SK-N-SH (cell line): ENCODE measurements around the gene AMN1. TPM values are rescaled to one million over a fixed set of nuclear protein-coding genes. Genes with fewer than 3 reads are reported as not detected.
"Not testable (repeated sequence)": the region's sequence is repeated elsewhere in the genome, so short reads cannot be mapped to it uniquely, and the experiment has no call there.

Experiments
- CTCF ChIA-PET: fragments of 300-600, 350-600 bp; formaldehyde crosslinking; extraction: SDS; loops from one replicate; lab custom pipeline; 2021; lab: Yijun Ruan, JAX
- POLR2A ChIA-PET: fragments of 350-600 bp; sonication (Branson Sonifier 250); formaldehyde crosslinking; extraction: SDS; loops from one replicate; lab custom pipeline; 2020; ENCODE audit warnings: antibody characterized with exemption, inconsistent platforms; lab: Yijun Ruan, JAX
- DNase-seq: peaks from one replicate; pipeline ENCODE4 v3.0.0; 2012
- H2AFZ ChIP-seq: fragments of 200-600 bp; sonication (generic); 2 replicates; pipeline ENCODE4 v1.8.1; 2016; ENCODE audit warnings: antibody characterized with exemption, mild to moderate bottlenecking, low read depth
- H3F3A ChIP-seq: fragments of 200-600 bp; sonication (generic); replicated peaks from 2 replicates; pipeline ENCODE3; 2016; ENCODE audit warnings: antibody characterized with exemption, mild to moderate bottlenecking; ENCODE audit not compliant: insufficient read depth
- H3K27ac ChIP-seq, 2 experiments: fragments of 200-500 bp in 1 of 2; fragments of 200-600 bp in 1 of 2; sonication (Bioruptor generic) in 1 of 2; sonication (generic), shearing (Covaris generic) in 1 of 2; 2 replicates each; pipeline versions ENCODE4 v1.5.1 to v1.6.1; 2014 to 2016; ENCODE audit warnings: low read depth in 2 of 2, inconsistent platforms in 1 of 2, low read length in 1 of 2, mild to moderate bottlenecking in 1 of 2, mixed read lengths in 1 of 2
- H3K27me3 ChIP-seq: fragments of 200-600 bp; sonication (generic), shearing (Covaris generic); 2 replicates; pipeline ENCODE4 v1.6.1; 2016; ENCODE audit warnings: mixed run types; ENCODE audit not compliant: insufficient read depth
- H3K36me3 ChIP-seq, 2 experiments: fragments of 200-500 bp in 1 of 2; fragments of 200-600 bp in 1 of 2; sonication (Bioruptor generic) in 1 of 2; sonication (generic) in 1 of 2; replicated peaks in 1 of 2; 2 replicates each; pipeline versions ENCODE3 to v1.5.1; 2014 to 2016; ENCODE audit warnings: low read length in 1 of 2, mild to moderate bottlenecking in 1 of 2; ENCODE audit not compliant: insufficient read depth in 2 of 2, control insufficient read depth in 1 of 2
- H3K4me1 ChIP-seq, 2 experiments: fragments of 200-500 bp in 1 of 2; fragments of 200-600 bp in 1 of 2; sonication (Bioruptor generic) in 1 of 2; sonication (generic), shearing (Covaris generic) in 1 of 2; 2 replicates each; pipeline versions ENCODE4 v1.5.1 to v1.6.1; 2014 to 2016; ENCODE audit warnings: low read depth in 1 of 2, low read length in 1 of 2, mixed run types in 1 of 2; ENCODE audit not compliant: insufficient read depth in 2 of 2, control insufficient read depth in 1 of 2
- H3K4me2 ChIP-seq: fragments of 200-600 bp; sonication (generic), shearing (Covaris generic); 2 replicates; pipeline ENCODE4 v1.6.1; 2017; ENCODE audit warnings: mixed run types
- H3K4me3 ChIP-seq, 2 experiments: fragments of 200-500 bp in 1 of 2; fragments of 200-600 bp in 1 of 2; sonication (Bioruptor generic) in 1 of 2; sonication (generic), shearing (Covaris generic) in 1 of 2; 2 replicates each; pipeline versions ENCODE4 v1.5.1 to v1.8.1; 2014 to 2016; ENCODE audit warnings: low read depth in 2 of 2, inconsistent platforms in 1 of 2, low read length in 1 of 2, mild to moderate bottlenecking in 1 of 2, mixed read lengths in 1 of 2, moderate library complexity in 1 of 2
- H3K79me2 ChIP-seq: fragments of 200-600 bp; sonication (generic); 2 replicates; pipeline ENCODE4 v1.8.1; 2017; ENCODE audit warnings: mild to moderate bottlenecking; ENCODE audit not compliant: insufficient read depth
- H3K9ac ChIP-seq: fragments of 200-600 bp; sonication (generic); 2 replicates; pipeline ENCODE4 v1.6.1; 2017; ENCODE audit warnings: mixed run types
- H3K9me2 ChIP-seq: fragments of 200-600 bp; sonication (generic); 2 replicates; pipeline ENCODE4 v1.6.1; 2017; ENCODE audit warnings: mixed run types
- H3K9me3 ChIP-seq: fragments of 200-600 bp; sonication (generic); 2 replicates; pipeline ENCODE4 v1.6.1; 2017; ENCODE audit warnings: mixed run types, mild to moderate bottlenecking, moderate library complexity
- H4K20me1 ChIP-seq: fragments of 200-600 bp; sonication (generic); 2 replicates; pipeline ENCODE4 v1.6.1; 2017; ENCODE audit warnings: mild to moderate bottlenecking, mixed run types; ENCODE audit not compliant: insufficient read depth
- EP300 ChIP-seq, 2 experiments: IDR thresholded peaks; 2 replicates each; pipeline versions ENCODE4 v1.4.0 to v1.6.1; 2012; ENCODE audit warnings: borderline replicate concordance in 1 of 2, low read depth in 1 of 2, low read length in 1 of 2
- FOSL2 ChIP-seq: IDR thresholded peaks from 2 replicates; pipeline ENCODE4 v1.4.0; 2012; ENCODE audit warnings: low read depth, mild to moderate bottlenecking, moderate library complexity, borderline replicate concordance
- FOXJ3 ChIP-seq: sonication (generic); formaldehyde crosslinking; IDR thresholded peaks from 2 replicates; pipeline ENCODE4 v1.5.1; 2020; ENCODE audit warnings: mild to moderate bottlenecking, missing genetic modification reagents
- FOXM1 ChIP-seq: IDR thresholded peaks from 2 replicates; pipeline ENCODE4 v1.4.0; 2012; ENCODE audit warnings: low read depth, mild to moderate bottlenecking
- GABPA ChIP-seq: IDR thresholded peaks from 2 replicates; pipeline ENCODE4 v1.4.0; 2012; ENCODE audit warnings: low read depth, mild to moderate bottlenecking
- GATA2 ChIP-seq: sonication (generic); formaldehyde crosslinking; IDR thresholded peaks from 2 replicates; pipeline ENCODE4 v1.5.0; 2020; ENCODE audit warnings: mild to moderate bottlenecking, missing genetic modification reagents
- MEF2A ChIP-seq: IDR thresholded peaks from 2 replicates; pipeline ENCODE4 v1.4.0; 2012; ENCODE audit warnings: low read depth, borderline replicate concordance
- MXI1 ChIP-seq: IDR thresholded peaks from 2 replicates; pipeline ENCODE4 v1.6.1; 2012; ENCODE audit warnings: mild to moderate bottlenecking, low read depth, low read length, improper control_type of control experiment
- NRF1 ChIP-seq: IDR thresholded peaks from 2 replicates; pipeline ENCODE4 v1.6.1; 2012; ENCODE audit warnings: low read depth, mild to moderate bottlenecking, low read length
- POLR2AphosphoS5 ChIP-seq: IDR thresholded peaks from 2 replicates; pipeline ENCODE4 v1.6.1; 2012; ENCODE audit warnings: low read depth, low read length
- RCOR1 ChIP-seq: fragments of 150-350 bp; IDR thresholded peaks from 2 replicates; pipeline ENCODE4 v1.6.1; 2017; ENCODE audit warnings: antibody characterized with exemption, low read length
- RXRA ChIP-seq: IDR thresholded peaks from 2 replicates; pipeline ENCODE4 v1.4.0; 2012; ENCODE audit warnings: low read depth, mild to moderate bottlenecking, borderline replicate concordance
- SIN3A ChIP-seq: IDR thresholded peaks from 2 replicates; pipeline ENCODE4 v1.6.1; 2012; ENCODE audit warnings: low read depth, mild to moderate bottlenecking, low read length, moderate library complexity, borderline replicate concordance
- SMC3 ChIP-seq: IDR thresholded peaks from 2 replicates; pipeline ENCODE4 v1.6.1; 2012; ENCODE audit warnings: low read depth, low read length, improper control_type of control experiment
- TAF1 ChIP-seq: IDR thresholded peaks from 2 replicates; pipeline ENCODE4 v1.6.1; 2012; ENCODE audit warnings: low read depth, mild to moderate bottlenecking, low read length, moderate library complexity, borderline replicate concordance
- YY1 ChIP-seq: IDR thresholded peaks from 2 replicates; pipeline ENCODE4 v1.4.0; 2012; ENCODE audit warnings: low read depth, mild to moderate bottlenecking
- WGBS: methylation state at CpG from one replicate; pipeline ENCODE4 v1.1.6; 2017; ENCODE audit warnings: low lambda C conversion rate; 5-methylcytosine and 5-hydroxymethylcytosine counted together
- polyA plus RNA-seq, 3 experiments: library from polyadenylated mRNA; depleted of rRNA; stranded (reverse); fragments of >200 nt; gene quantifications; 2 replicates each; pipeline ENCODE4 v1.2.3, GENCODE V29; 2012
- TF ChIP-seq, protein P1 (sequence below): fragments of 150-350 bp; IDR thresholded peaks from 2 replicates; pipeline ENCODE4 v1.6.1; 2016; ENCODE audit warnings: mild to moderate bottlenecking, low read depth, low read length

AMN1 gene
- polyA plus RNA-seq, 1 of the 3 experiments (the other 2 are of a cell fraction), result 8.6 TPM

DNA sequence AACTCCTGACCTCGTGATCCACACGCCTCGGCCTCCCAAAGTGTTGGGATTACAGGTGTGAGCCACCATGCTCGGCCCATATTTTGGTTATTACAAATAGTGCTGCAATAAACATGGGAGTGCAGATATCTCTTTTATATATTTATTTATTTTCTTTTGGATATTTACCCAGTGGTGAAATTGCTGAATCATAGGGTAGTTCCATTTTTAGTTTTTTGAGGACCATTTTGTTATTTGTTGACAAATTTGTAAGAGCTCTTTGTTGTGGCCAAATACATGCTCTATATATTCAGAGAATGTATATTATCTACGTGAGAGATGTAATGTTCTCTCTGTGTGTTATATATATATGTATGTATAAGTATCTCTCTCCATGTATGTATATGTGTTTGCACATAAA is 15.9 kb downstream of the AMN1 start (continued):
- TF ChIP-seq POLR2AphosphoS5 (no peak), YY1 (no peak)
- TF ChIP-seq, protein P1, sequence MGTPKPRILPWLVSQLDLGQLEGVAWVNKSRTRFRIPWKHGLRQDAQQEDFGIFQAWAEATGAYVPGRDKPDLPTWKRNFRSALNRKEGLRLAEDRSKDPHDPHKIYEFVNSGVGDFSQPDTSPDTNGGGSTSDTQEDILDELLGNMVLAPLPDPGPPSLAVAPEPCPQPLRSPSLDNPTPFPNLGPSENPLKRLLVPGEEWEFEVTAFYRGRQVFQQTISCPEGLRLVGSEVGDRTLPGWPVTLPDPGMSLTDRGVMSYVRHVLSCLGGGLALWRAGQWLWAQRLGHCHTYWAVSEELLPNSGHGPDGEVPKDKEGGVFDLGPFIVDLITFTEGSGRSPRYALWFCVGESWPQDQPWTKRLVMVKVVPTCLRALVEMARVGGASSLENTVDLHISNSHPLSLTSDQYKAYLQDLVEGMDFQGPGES, result no peak

DNA sequence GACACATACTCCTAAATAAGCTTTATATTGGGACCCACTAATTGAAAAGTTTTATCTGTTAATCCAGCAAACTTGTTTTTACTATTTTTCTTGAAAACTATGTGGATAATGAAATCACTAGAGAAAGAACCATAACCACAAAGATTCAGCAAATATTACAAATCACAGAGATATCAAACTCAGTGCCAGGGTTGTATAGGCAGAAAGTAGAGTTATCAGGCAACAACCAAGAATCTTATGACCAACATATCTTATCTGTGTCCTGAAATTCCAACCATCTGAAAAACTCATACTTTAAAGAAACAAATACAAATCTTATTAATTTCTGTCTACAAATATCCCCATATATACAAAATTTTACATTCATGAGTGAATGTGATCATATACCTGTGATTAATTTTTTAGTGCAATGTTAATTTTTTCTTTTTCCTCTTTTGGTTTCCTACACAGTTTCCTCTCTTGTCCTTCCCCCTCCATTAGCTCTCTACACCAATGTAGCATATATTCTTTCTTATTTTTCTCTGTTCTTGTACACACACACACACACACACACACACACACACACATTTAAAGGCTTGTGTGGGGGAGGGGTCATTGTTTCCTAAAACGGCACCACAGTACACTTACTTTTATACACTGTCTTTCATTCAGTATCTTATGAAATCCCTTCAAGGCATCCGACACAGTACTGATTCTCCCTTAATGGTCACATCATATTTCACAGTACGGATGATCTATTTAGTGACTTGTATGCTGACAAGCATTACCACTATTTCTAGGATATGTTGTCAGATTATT is 18.6 kb downstream of the AMN1 start:
- no peak for DNase-seq
- H4K20me1 ChIP-seq, result no peaks in the 10 kb centered on the region
- TF ChIP-seq SIN3A (no peak), FOXM1 (no peak), FOSL2 (no peak), TAF1 (no peak), RXRA (no peak), MXI1 (no peak), MEF2A (no peak), SMC3 (no peak), GABPA (no peak), FOXJ3 (no peak), RCOR1 (no peak), EP300 (IDR thresholded peaks at IDR 0.05; ENCODE audit: borderline replicate concordance in 1 of 2, low read depth in 1 of 2, low read length in 1 of 2) (no peak), NRF1 (no peak), GATA2 (CRISPR knock-in tag) (no peak)
- TF ChIP-seq, protein P1, result no peak
- TF ChIP-seq, all 33 proteins: peak for 0
- H3K79me2 ChIP-seq, result no peaks in the 10 kb centered on the region
- no peak overlapping the region for H3K9ac ChIP-seq
- no peak overlapping the region for H3K4me3 ChIP-seq
- no peaks in the 10 kb centered on the region for H3K4me1 ChIP-seq
- ChIA-PET POLR2A (no interaction called here), CTCF (no interaction called here)
- WGBS, result 84% methylated on average over 3 of the region's 3 CpGs
- H3F3A ChIP-seq, result no peaks in the 10 kb centered on the region
- H3K27ac ChIP-seq, result no peak overlapping the region
- H3K4me2 ChIP-seq, result no peak overlapping the region
- no peaks in the 10 kb centered on the region for H3K9me2 ChIP-seq
- no peak overlapping the region for H2AFZ ChIP-seq
- peaks cover 0 to 13% of the 10 kb centered on the region in 2 experiments for H3K36me3 ChIP-seq
- no peaks in the 10 kb centered on the region; the same call in 1 of the 2 replicates for H3K9me3 ChIP-seq
- H3K27me3 ChIP-seq, result no peaks in the 10 kb centered on the region

DNA sequence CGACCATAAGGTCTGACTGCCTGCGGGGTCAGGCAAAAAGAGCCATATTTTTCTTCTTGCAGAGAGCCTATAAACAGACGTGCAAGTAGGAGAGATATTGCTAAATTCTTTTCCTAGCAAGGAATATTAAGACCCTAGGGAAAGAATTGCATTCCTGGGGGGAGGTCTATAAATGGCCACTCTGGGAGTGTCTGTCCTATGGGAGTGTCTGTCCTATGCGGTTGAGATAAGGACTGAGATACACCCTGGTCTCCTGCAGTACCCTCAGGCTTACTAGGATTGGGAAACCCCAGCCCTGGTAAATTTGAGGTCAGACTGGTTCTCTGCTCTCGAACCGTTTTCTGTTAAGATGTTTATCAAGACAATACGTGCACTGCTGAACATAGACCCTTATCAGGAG is 20.7 kb downstream of the AMN1 start:
- H3K9me2 ChIP-seq, H2AFZ ChIP-seq, H3K27ac ChIP-seq, H4K20me1 ChIP-seq, H3F3A ChIP-seq, H3K4me1 ChIP-seq, H3K9me3 ChIP-seq, H3K9ac ChIP-seq, CTCF ChIA-PET, H3K27me3 ChIP-seq, POLR2A ChIA-PET, DNase-seq, H3K4me3 ChIP-seq, H3K4me2 ChIP-seq, H3K79me2 ChIP-seq: not testable (repeated sequence)
- peaks cover 0 to 13% of the 10 kb centered on the region in 2 experiments for H3K36me3 ChIP-seq
- 91% methylated on average over 7 of the region's 7 CpGs for WGBS
